GM19240 (cell line): Measurements from ENCODE around the gene SLC6A18.

Experiments
- DNase-seq: peaks from one replicate; pipeline ENCODE4 v3.0.0; 2011; ENCODE audit warnings: low spot score; ENCODE audit not compliant: insufficient read length

The SLC6A18 gene

GRCh38 chr5:1186351-1187233 lies 38.6 kb upstream of the SLC6A18 start:
- DNase-seq, result no peak

- no peak for DNase-seq
Measured at GRCh38 chr5:1187234-1187949, 37.8 kb upstream of the SLC6A18 start.

- DNase-seq, result no peak
Measured at GRCh38 chr5:1187950-1188334, 37.2 kb upstream of the SLC6A18 start.

- no peak for DNase-seq
Measured at GRCh38 chr5:1188464-1188863, 36.7 kb upstream of the SLC6A18 start.

- no peak for DNase-seq
Measured at GRCh38 chr5:1189269-1189668, 35.9 kb upstream of the SLC6A18 start.

GRCh38 chr5:1190278-1190677 lies 34.9 kb upstream of the SLC6A18 start:
- DNase-seq, result no peak

- no peak for DNase-seq
Measured at GRCh38 chr5:1190837-1191239, 34.3 kb upstream of the SLC6A18 start.

- DNase-seq, result no peak
Measured at GRCh38 chr5:1192971-1193590, 32.1 kb upstream of the SLC6A18 start.

GRCh38 chr5:1193591-1193985 lies 31.6 kb upstream of the SLC6A18 start:
- DNase-seq, result no peak

GRCh38 chr5:1194378-1194777 lies 30.8 kb upstream of the SLC6A18 start:
- DNase-seq, result no peak

GRCh38 chr5:1195439-1195838 lies 29.7 kb upstream of the SLC6A18 start:
- DNase-seq, result no peak

GRCh38 chr5:1195916-1196315 lies 29.3 kb upstream of the SLC6A18 start:
- DNase-seq, result no peak

GRCh38 chr5:1196562-1196961 lies 28.6 kb upstream of the SLC6A18 start:
- no peak for DNase-seq

- DNase-seq, result no peak
Measured at GRCh38 chr5:1197876-1198666, 27.1 kb upstream of the SLC6A18 start.

GRCh38 chr5:1199340-1199648 lies 25.9 kb upstream of the SLC6A18 start:
- DNase-seq, result no peak

GRCh38 chr5:1199649-1200494 lies 25.3 kb upstream of the SLC6A18 start:
- no peak for DNase-seq

GRCh38 chr5:1200495-1201326 lies 24.5 kb upstream of the SLC6A18 start:
- DNase-seq, result no peak

- no peak for DNase-seq
Measured at GRCh38 chr5:1201327-1202025, 23.7 kb upstream of the SLC6A18 start, which contains the start of gene SLC6A19. SLC6A19 (plus strand) TSS chr5:1201595; CDS start chr5:1201651, 56 bp downstream.
